ENCODE results near the gene SNCA.

GRCh38 chr4:89684536-89684935, 152.4 kb downstream of the SNCA start:
- no peak for TF ChIP-seq CTCF (IDR thresholded peaks at IDR 0.05; ENCODE audit: low read depth, low read length, poor library complexity, severe bottlenecking)
- no peak for TF ChIP-seq EZH2phosphoT487 (IDR thresholded peaks at IDR 0.05; ENCODE audit: borderline replicate concordance, low read length)
